Tibial artery (tissue), 4 donors: ENCODE measurements around the gene MAP3K1.

ENCODE experiments used
- DNase-seq, 2 donors: peaks; one replicate each; pipeline ENCODE4 v3.0.0-alpha.2; 2019
- H3K27ac ChIP-seq, 2 donors: fragments of 200-600 bp; sonication (generic) in 1 of 2; 1 replicate in 1 of 2; 2 replicates in 1 of 2; pipeline ENCODE4 v1.5.1; 2018 to 2019; ENCODE audit warnings: mild to moderate bottlenecking in 1 of 2
- H3K27me3 ChIP-seq, 2 donors: fragments of 200-600 bp; sonication (generic) in 1 of 2; one replicate each; pipeline versions ENCODE4 v1.5.1 to v1.6.0; 2016 to 2019
- H3K36me3 ChIP-seq, 3 donors: fragments of 200-600 bp; sonication (generic) in 2 of 3; one replicate each; pipeline ENCODE4 v1.5.1; 2016 to 2019; ENCODE audit warnings: mild to moderate bottlenecking in 2 of 3
- H3K4me1 ChIP-seq, 4 donors: fragments of 200-600 bp; sonication (generic) in 2 of 4; 1 replicate in 3 of 4; 2 replicates in 1 of 4; pipeline ENCODE4 v1.5.1; 2016 to 2019
- H3K4me3 ChIP-seq, 2 donors: fragments of 200-600 bp; sonication (generic) in 1 of 2; 1 replicate in 1 of 2; 2 replicates in 1 of 2; pipeline ENCODE4 v1.5.1; 2018 to 2019; ENCODE audit warnings: mild to moderate bottlenecking in 2 of 2
- H3K9me3 ChIP-seq, 3 donors: fragments of 200-600 bp; sonication (generic) in 1 of 3; one replicate each; pipeline ENCODE4 v1.5.1; 2016 to 2019
- intact Hi-C: fragments of 100-400 bp; cut with DNase I; formaldehyde crosslinking; loops from one replicate; pipeline ENCODE4 v1.15.0; 2023; ENCODE audit warnings: low total_unique reads
- TF ChIP-seq, protein P1 (sequence below), 2 experiments: fragments of 200-600 bp in 1 of 2; fragments of 450-650 bp in 1 of 2; IDR thresholded peaks; one replicate each; pipeline ENCODE4 v1.5.1; 2017 to 2019; ENCODE audit warnings: antibody characterized with exemption in 2 of 2, mild to moderate bottlenecking in 1 of 2, moderate library complexity in 1 of 2

Gene MAP3K1

DNA sequence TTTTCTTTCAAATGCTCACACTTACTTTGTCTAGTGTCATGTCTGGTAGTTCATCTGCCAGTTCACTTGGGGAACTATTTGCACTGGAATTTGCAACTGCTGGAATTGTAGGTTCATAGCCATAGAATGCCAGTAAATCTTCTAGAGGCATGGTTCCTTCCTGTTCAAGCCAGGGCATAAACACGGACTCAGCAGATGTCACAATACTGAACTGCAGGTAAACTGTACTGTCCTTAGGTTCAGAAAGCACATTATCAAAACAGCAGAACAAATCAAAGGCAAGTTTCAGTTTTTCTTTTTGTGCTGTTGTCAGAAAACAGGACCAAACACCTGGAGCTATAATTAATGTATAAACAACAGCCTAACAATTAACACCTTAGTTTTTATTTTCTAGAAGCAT, 123.5 kb downstream of the MAP3K1 start:
- intact Hi-C loops = no loop called here

GRCh38 chr5:56941981-56942380, 126.6 kb downstream of the MAP3K1 start:
- peaks cover 58 to 100% (median 78%) of the 10 kb centered on the region in 3 donors for H3K36me3 ChIP-seq
- TF ChIP-seq, protein P1, sequence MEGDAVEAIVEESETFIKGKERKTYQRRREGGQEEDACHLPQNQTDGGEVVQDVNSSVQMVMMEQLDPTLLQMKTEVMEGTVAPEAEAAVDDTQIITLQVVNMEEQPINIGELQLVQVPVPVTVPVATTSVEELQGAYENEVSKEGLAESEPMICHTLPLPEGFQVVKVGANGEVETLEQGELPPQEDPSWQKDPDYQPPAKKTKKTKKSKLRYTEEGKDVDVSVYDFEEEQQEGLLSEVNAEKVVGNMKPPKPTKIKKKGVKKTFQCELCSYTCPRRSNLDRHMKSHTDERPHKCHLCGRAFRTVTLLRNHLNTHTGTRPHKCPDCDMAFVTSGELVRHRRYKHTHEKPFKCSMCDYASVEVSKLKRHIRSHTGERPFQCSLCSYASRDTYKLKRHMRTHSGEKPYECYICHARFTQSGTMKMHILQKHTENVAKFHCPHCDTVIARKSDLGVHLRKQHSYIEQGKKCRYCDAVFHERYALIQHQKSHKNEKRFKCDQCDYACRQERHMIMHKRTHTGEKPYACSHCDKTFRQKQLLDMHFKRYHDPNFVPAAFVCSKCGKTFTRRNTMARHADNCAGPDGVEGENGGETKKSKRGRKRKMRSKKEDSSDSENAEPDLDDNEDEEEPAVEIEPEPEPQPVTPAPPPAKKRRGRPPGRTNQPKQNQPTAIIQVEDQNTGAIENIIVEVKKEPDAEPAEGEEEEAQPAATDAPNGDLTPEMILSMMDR (IDR thresholded peaks at IDR 0.05) = no peak
- no peaks in the 10 kb centered on the region for H3K9me3 ChIP-seq
- no peak overlapping the region for H3K27ac ChIP-seq
- no peak for DNase-seq
- no peaks in the 10 kb centered on the region for H3K27me3 ChIP-seq
- intact Hi-C loops = no loop called here
- H3K4me1 ChIP-seq = no peaks in the 10 kb centered on the region
- no peak overlapping the region for H3K4me3 ChIP-seq

More for the DNA sequence above, 123.5 kb downstream of the MAP3K1 start:
- Histone ChIP-seq H3K36me3 (peaks cover 68 to 100% (median 84%) of the 10 kb centered on the region in 3 donors), H3K4me1 (no peaks in the 10 kb centered on the region), H3K9me3 (no peaks in the 10 kb centered on the region), H3K4me3 (no peak overlapping the region), H3K27me3 (no peaks in the 10 kb centered on the region), H3K27ac (no peak overlapping the region)
- DNase-seq = no peak
- TF ChIP-seq, protein P1 (IDR thresholded peaks at IDR 0.05) = no peak
